IMR-90 (cell line): ENCODE measurements around the gene SLC37A3. TPM values are rescaled to one million over a fixed set of nuclear protein-coding genes. Genes with fewer than 3 reads are reported as not detected.
"Not testable (repeated sequence)": the region's sequence is repeated elsewhere in the genome, so short reads cannot be mapped to it uniquely, and the experiment has no call there.

Experiments
- ATAC-seq: fragments of 200-7000 bp; cut with Tn5 transposase; 2 replicates; pipeline ENCODE4 v1.9.1; 2020; ENCODE audit warnings: low read depth, mild to moderate bottlenecking, moderate library complexity
- BruUV-seq: library from RNA; stranded (reverse); fragments of 400-500 nt; replicated peaks from 2 replicates; lab custom pipeline; 2021; lab: Mats Ljungman, UMichigan
- CTCF ChIA-PET: fragments of 300-600 bp; formaldehyde crosslinking; extraction: SDS; loops from one replicate; lab custom pipeline; 2021; ENCODE audit warnings: antibody characterized with exemption; lab: Yijun Ruan, JAX
- POLR2A ChIA-PET: fragments of 300-600 bp; sonication (Branson Sonifier 250); formaldehyde crosslinking; loops from one replicate; lab custom pipeline; 2022; ENCODE audit warnings: antibody characterized with exemption; ENCODE audit not compliant: unreplicated experiment; lab: Charles Lee
- DNase-seq: peaks from one replicate; pipeline ENCODE4 v3.0.0; 2013
- H2AFZ ChIP-seq: replicated peaks from 2 replicates; pipeline ENCODE3; 2013; ENCODE audit warnings: low read length, mild to moderate bottlenecking; ENCODE audit not compliant: poor library complexity
- H2AK5ac ChIP-seq: 2 replicates; pipeline ENCODE4 v1.6.1; 2013; ENCODE audit warnings: low read depth, low read length, inconsistent platforms
- H2AK9ac ChIP-seq: replicated peaks from 2 replicates; pipeline ENCODE3; 2013; ENCODE audit warnings: mild to moderate bottlenecking, low read depth, low read length, moderate library complexity; ENCODE audit not compliant: poor library complexity
- H2BK120ac ChIP-seq: 2 replicates; pipeline ENCODE4 v1.6.1; 2013; ENCODE audit warnings: low read depth, low read length, inconsistent platforms
- H2BK15ac ChIP-seq: 3 replicates; pipeline ENCODE4 v1.6.1; 2013; ENCODE audit warnings: low read depth, low read length, inconsistent platforms
- H2BK20ac ChIP-seq: 2 replicates; pipeline ENCODE4 v1.6.1; 2013; ENCODE audit warnings: low read depth, mild to moderate bottlenecking, inconsistent platforms, low read length, moderate library complexity
- H2BK5ac ChIP-seq: 2 replicates; pipeline ENCODE4 v1.6.1; 2013; ENCODE audit warnings: mild to moderate bottlenecking, low read depth, low read length, inconsistent platforms; ENCODE audit not compliant: poor library complexity, severe bottlenecking
- H3K14ac ChIP-seq: replicated peaks from 2 replicates; pipeline ENCODE4 v1.6.1; 2013; ENCODE audit warnings: low read depth, low read length, inconsistent platforms
- H3K18ac ChIP-seq: 2 replicates; pipeline ENCODE4 v1.6.1; 2013; ENCODE audit warnings: low read depth, low read length, control low read depth
- H3K23ac ChIP-seq: 2 replicates; pipeline ENCODE4 v1.6.1; 2013; ENCODE audit warnings: low read depth, low read length, inconsistent platforms
- H3K27ac ChIP-seq: 2 replicates; pipeline ENCODE4 v1.5.1; 2013; ENCODE audit warnings: mild to moderate bottlenecking, control low read depth, low read length; ENCODE audit not compliant: insufficient read depth
- H3K27me3 ChIP-seq: 2 replicates; pipeline ENCODE4 v1.6.1; 2013; ENCODE audit warnings: low read length; ENCODE audit not compliant: control insufficient read depth, insufficient read depth
- H3K36me3 ChIP-seq: 2 replicates; pipeline ENCODE4 v1.6.1; 2013; ENCODE audit warnings: low read length, mixed read lengths; ENCODE audit not compliant: control insufficient read depth, insufficient read depth
- H3K4ac ChIP-seq: 2 replicates; pipeline ENCODE4 v1.6.1; 2013; ENCODE audit warnings: low read depth, low read length, inconsistent platforms
- H3K4me1 ChIP-seq: 2 replicates; pipeline ENCODE4 v1.6.1; 2013; ENCODE audit warnings: low read length, mixed read lengths; ENCODE audit not compliant: control insufficient read depth, insufficient read depth
- H3K4me2 ChIP-seq: 2 replicates; pipeline ENCODE4 v1.6.1; 2013; ENCODE audit warnings: low read depth, mild to moderate bottlenecking, control low read depth, low read length, moderate library complexity
- H3K4me3 ChIP-seq: 2 replicates; pipeline ENCODE4 v1.5.1; 2013; ENCODE audit warnings: low read depth, mild to moderate bottlenecking, control low read depth, low read length, moderate library complexity; ENCODE audit not compliant: insufficient read depth
- H3K56ac ChIP-seq: 2 replicates; pipeline ENCODE4 v1.6.1; 2013; ENCODE audit warnings: low read length, inconsistent platforms; ENCODE audit not compliant: insufficient read depth; ENCODE audit errors: extremely low read depth
- H3K79me1 ChIP-seq, 2 experiments: 2 replicates each; pipeline ENCODE4 v1.6.1; 2013; ENCODE audit warnings: low read length in 2 of 2, inconsistent platforms in 1 of 2, low read depth in 1 of 2
- H3K9ac ChIP-seq: 2 replicates; pipeline ENCODE4 v1.6.1; 2013; ENCODE audit warnings: low read depth, low read length, control low read depth
- H3K9me1 ChIP-seq: 2 replicates; pipeline ENCODE4 v1.6.1; 2013; ENCODE audit warnings: low read length, inconsistent platforms; ENCODE audit not compliant: insufficient read depth
- H3K9me3 ChIP-seq: 2 replicates; pipeline ENCODE4 v1.6.1; 2013; ENCODE audit warnings: low read length; ENCODE audit not compliant: control insufficient read depth, insufficient read depth
- H4K20me1 ChIP-seq: 2 replicates; pipeline ENCODE4 v1.6.1; 2013; ENCODE audit warnings: low read length, inconsistent platforms; ENCODE audit not compliant: insufficient read depth
- H4K5ac ChIP-seq: 2 replicates; pipeline ENCODE4 v1.6.1; 2013; ENCODE audit warnings: mild to moderate bottlenecking, low read depth, low read length, control low read depth
- H4K8ac ChIP-seq, 2 experiments: 2 replicates each; pipeline ENCODE4 v1.6.1; 2013; ENCODE audit warnings: low read depth in 2 of 2, low read length in 2 of 2, control low read depth in 1 of 2, inconsistent platforms in 1 of 2
- H4K91ac ChIP-seq: 2 replicates; pipeline ENCODE4 v1.6.1; 2013; ENCODE audit warnings: low read depth, low read length, inconsistent platforms; ENCODE audit not compliant: insufficient read depth
- WGBS, 2 experiments: methylation state at CpG; one replicate each; pipeline versions ENCODE4 v1.1.5 to v1.1.7; 2013; ENCODE audit warnings: missing lambda C conversion rate in 2 of 2; ENCODE audit not compliant: insufficient read length in 1 of 2; ENCODE audit errors: extremely low coverage in 2 of 2; 5-methylcytosine and 5-hydroxymethylcytosine counted together
- dilution Hi-C: fragments of 300-500 bp; cut with HindIII; formaldehyde crosslinking; loops from one replicate; pipeline ENCODE4 v1.14.3; 2018; ENCODE audit warnings: low sequenced_read_pairs; ENCODE audit not compliant: unreplicated experiment
- in situ Hi-C: fragments of 300-500 bp; cut with MboI; formaldehyde crosslinking; loops from 3 replicates; pipeline ENCODE4 v1.14.3; 2019; ENCODE audit warnings: low sequenced_read_pairs, inconsistent platforms, mixed read lengths
- intact Hi-C: fragments of 100-400 bp; cut with micrococcal nuclease; formaldehyde crosslinking; loops from 2 replicates; pipeline ENCODE4 v1.10.0; 2022
- polyA plus RNA-seq, 3 experiments: library from polyadenylated mRNA; depleted of rRNA; stranded (reverse); fragments of >200 nt; gene quantifications; 2 replicates each; pipeline ENCODE4 v1.2.3, GENCODE V29; 2012; ENCODE audit warnings: low replicate concordance in 1 of 3
- total RNA-seq: library from RNA; depleted of rRNA; stranded (reverse); fragments of >200 nt; gene quantifications from 2 replicates; pipeline ENCODE4 v1.2.3, GENCODE V29; 2012

Gene SLC37A3
- total and polyA plus RNA-seq, 2 of the 4 experiments (the other 2 are of a cell fraction), result 43.2 to 45.3 TPM

DNA sequence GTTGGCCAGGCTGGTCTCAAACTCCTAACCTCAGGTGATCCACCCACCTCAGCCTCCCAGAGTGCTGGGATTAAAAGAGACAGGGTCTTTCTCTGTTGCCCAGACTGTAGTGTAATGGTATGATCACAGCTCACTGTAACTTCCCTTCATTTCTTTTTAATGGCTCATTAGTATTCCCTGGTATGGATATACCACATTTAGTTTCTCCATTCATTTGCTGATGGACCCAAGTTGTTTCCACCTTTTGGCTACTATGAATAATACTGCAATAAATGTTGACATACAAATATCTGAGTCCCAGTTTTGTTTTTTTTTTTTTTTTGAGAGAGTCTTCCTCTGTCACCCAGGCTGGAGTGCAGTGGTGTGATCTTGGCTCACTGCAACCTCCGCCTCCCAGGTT, 59.4 kb downstream of the SLC37A3 start:
- H3K27ac ChIP-seq, H2BK5ac ChIP-seq, H4K20me1 ChIP-seq, H3K4me2 ChIP-seq, H3K56ac ChIP-seq, H3K14ac ChIP-seq, ATAC-seq, H3K4ac ChIP-seq, H2AK5ac ChIP-seq, H2AFZ ChIP-seq, in situ Hi-C loops, dilution Hi-C loops, H2BK15ac ChIP-seq, DNase-seq, CTCF ChIA-PET, BruUV-seq, POLR2A ChIA-PET, H3K4me1 ChIP-seq, H3K9me1 ChIP-seq, H3K4me3 ChIP-seq, H3K23ac ChIP-seq, H4K8ac ChIP-seq, H3K9me3 ChIP-seq, H2AK9ac ChIP-seq, H2BK20ac ChIP-seq, intact Hi-C loops, H4K91ac ChIP-seq, H3K18ac ChIP-seq, H3K9ac ChIP-seq, H2BK120ac ChIP-seq, H4K5ac ChIP-seq, H3K27me3 ChIP-seq: not testable (repeated sequence)
- Histone ChIP-seq H3K79me1 (peaks cover 0 to 10% of the 10 kb centered on the region in 2 experiments; a peak in 2 of 4 replicates), H3K36me3 (peaks cover 14% of the 10 kb centered on the region)
- WGBS, 2 experiments, result no CpG with 5 or more reads among the region's 1 CpG
